Upper lobe of left lung (tissue), 4 donors: ENCODE measurements around the gene DNAH3.

Source experiments
- EP300 ChIP-seq, 4 donors: sonication (generic); formaldehyde crosslinking; IDR thresholded peaks; one replicate each; pipeline ENCODE4 v1.5.1; 2017; ENCODE audit warnings: antibody characterized with exemption in 4 of 4, control low read depth in 2 of 4
- POLR2A ChIP-seq, 4 donors: fragments of 450-650 bp; IDR thresholded peaks; one replicate each; pipeline ENCODE4 v1.5.1; 2016 to 2017; ENCODE audit warnings: antibody characterized with exemption in 4 of 4, mild to moderate bottlenecking in 2 of 4

- TF ChIP-seq EP300 (IDR thresholded peaks at IDR 0.05) (no peak), POLR2A (IDR thresholded peaks at IDR 0.05) (no peak)
These were observed 47.0 kb upstream of the DNAH3 start for GRCh38 chr16:21197621-21198020.
